ENCODE data around the gene EXOSC2. TPM values are rescaled to one million over a fixed set of nuclear protein-coding genes. Genes with fewer than 3 reads are reported as not detected.
A peak's percentile ranks its signal among the peaks of the same experiment; 100 is the strongest.

The EXOSC2 gene
- total and polyA plus RNA-seq, 2 of the 8 experiments (the other 6 are each of a cell fraction or from before 2014, with no cell fraction given): 47.8 to 93.6 TPM

- H3K18ac ChIP-seq (ENCODE audit: extremely low read depth, low read length): no peak overlapping the region
- POLR2A ChIA-PET (ENCODE audit: partially characterized antibody): interaction anchor here (0.6 kb wide), 2 partner anchors 29 to 261 kb away, joined by 3 read pairs; no protein-coding TSS in a partner anchor
- no peak overlapping the region for H3K4me2 ChIP-seq (ENCODE audit: insufficient read depth in 1 of 2, low read depth in 2 of 2, low read length in 2 of 2)
- no peak overlapping the region for H3K56ac ChIP-seq (replicated peaks; ENCODE audit: insufficient read length, low read depth, low read length)
- H4K8ac ChIP-seq (ENCODE audit: extremely low read depth, insufficient read depth, low read length): peak overlapping the region; percentile 79; the same call in 1 of the 2 replicates
- CTCF ChIA-PET (ENCODE audit: partially characterized antibody): interaction anchor here (0.7 to 6.7 kb wide), 4 partner anchors 9 to 204 kb away, joined by 3 to 42 read pairs (median 5); no protein-coding TSS in a partner anchor
- no peak overlapping the region for H2BK15ac ChIP-seq (ENCODE audit: low read length)
- no peak overlapping the region for H2AFZ ChIP-seq (ENCODE audit: low read length)
- no peak overlapping the region for H2BK12ac ChIP-seq (ENCODE audit: low read depth, low read length)
- H3K9ac ChIP-seq (replicated peaks in 1 of 4; ENCODE audit: extremely low read depth in 1 of 4, low read depth in 3 of 4, low read length in 3 of 4): no peak overlapping the region
- H4K20me1 ChIP-seq (replicated peaks in 1 of 2; ENCODE audit: control insufficient read depth in 1 of 2, insufficient read depth in 2 of 2, low read length in 2 of 2): peaks cover 0 to 2% of the 10 kb centered on the region in 2 experiments
- H3K79me2 ChIP-seq (ENCODE audit: control insufficient read depth in 1 of 2, insufficient read depth in 2 of 2, low read length in 2 of 2): no peaks in the 10 kb centered on the region
- no peak overlapping the region for H3K4me3 ChIP-seq (ENCODE audit: extremely low read depth in 1 of 4, insufficient read depth in 2 of 4, low read depth in 3 of 4, low read length in 4 of 4)
- no peaks in the 10 kb centered on the region for H3K79me1 ChIP-seq (ENCODE audit: low read depth, low read length)
- no peak overlapping the region for H3K27ac ChIP-seq (ENCODE audit: low read depth, low read length)
- no peak overlapping the region for H2BK120ac ChIP-seq (replicated peaks; ENCODE audit: low read depth, low read length)
- no peak overlapping the region for H4K91ac ChIP-seq (replicated peaks; ENCODE audit: insufficient read length, low read length)
- H3K23ac ChIP-seq (ENCODE audit: insufficient read length): no peak overlapping the region
- no peaks in the 10 kb centered on the region; the same call in 1 of the 2 replicates for H3K23me2 ChIP-seq (ENCODE audit: low read depth, low read length)
- no peaks in the 10 kb centered on the region for H3K36me3 ChIP-seq (ENCODE audit: control insufficient read depth in 2 of 4, insufficient read depth in 4 of 4, low read length in 3 of 4)
- no peaks in the 10 kb centered on the region for H3K4me1 ChIP-seq (replicated peaks in 1 of 4; ENCODE audit: control insufficient read depth in 3 of 4, insufficient read depth in 4 of 4, low read length in 3 of 4)
- 90% methylated on average over 18 of the region's 18 CpGs; no CpG with 5 or more reads in 1 of the 2 experiments for WGBS, 2 experiments (ENCODE audit: extremely low coverage in 1 of 2, insufficient coverage in 1 of 2, insufficient read length in 1 of 2, insufficient replicate concordance in 2 of 2, low coverage in 1 of 2, low lambda C conversion rate in 2 of 2, missing lambda C conversion rate in 1 of 2)
- no peak overlapping the region for H3K4ac ChIP-seq (replicated peaks; ENCODE audit: insufficient read length, low read depth, low read length)
- no peaks in the 10 kb centered on the region for H3K9me3 ChIP-seq (ENCODE audit: insufficient read depth in 2 of 2, low read depth in 1 of 2, low read length in 1 of 2)
- TF ChIP-seq TCF12 (IDR thresholded peaks at IDR 0.05; ENCODE audit: low read depth, low read length): no peak
- no peak for TF ChIP-seq SUZ12 (IDR thresholded peaks at IDR 0.05; ENCODE audit: low read length)
- no peak for TF ChIP-seq CTBP2 (IDR thresholded peaks at IDR 0.05; ENCODE audit: borderline replicate concordance, insufficient read depth, insufficient read length, low read length)
- no peak for TF ChIP-seq SIX5 (IDR thresholded peaks at IDR 0.05; ENCODE audit: low read depth, low read length)
- no peak for TF ChIP-seq GABPA (IDR thresholded peaks at IDR 0.05; ENCODE audit: borderline replicate concordance, insufficient read depth, low read length)
- no peak for TF ChIP-seq TBP (IDR thresholded peaks at IDR 0.05; ENCODE audit: low read depth, low read length)
- no peak for TF ChIP-seq TEAD4 (IDR thresholded peaks at IDR 0.05; ENCODE audit: low read depth, low read length)
- TF ChIP-seq GTF2F1 (IDR thresholded peaks at IDR 0.05; ENCODE audit: borderline replicate concordance, low read depth, low read length): no peak
- no peak for TF ChIP-seq BRCA1 (IDR thresholded peaks at IDR 0.05; ENCODE audit: low read depth, low read length)
- TF ChIP-seq YY1 (IDR thresholded peaks at IDR 0.05; ENCODE audit: low read depth, low read length): no peak
- no peak for TF ChIP-seq TAF7 (optimal IDR thresholded peaks at IDR 0.05; ENCODE audit: borderline replicate concordance, low read depth, low read length)
- no peak for TF ChIP-seq JUN (IDR thresholded peaks at IDR 0.05; ENCODE audit: low read depth, low read length)
- TF ChIP-seq RBBP5 (IDR thresholded peaks at IDR 0.05; ENCODE audit: borderline replicate concordance, low read depth, low read length): no peak
- no peak overlapping the region for H4K5ac ChIP-seq (ENCODE audit: insufficient read length, low read depth, low read length)
- H3K27me3 ChIP-seq (replicated peaks in 1 of 4; ENCODE audit: control insufficient read depth in 3 of 4, extremely low read depth in 1 of 4, insufficient read depth in 3 of 4, low read length in 3 of 4): peaks cover 2 to 17% (median 13%) of the 10 kb centered on the region in 4 experiments
- H3K14ac ChIP-seq (ENCODE audit: insufficient read length): no peak overlapping the region
- no peak for DNase-seq (ENCODE audit: low read depth in 1 of 2, low spot score in 2 of 2)
- no peak overlapping the region for H2BK20ac ChIP-seq (ENCODE audit: low read length)
- no peak overlapping the region for H2AK5ac ChIP-seq (ENCODE audit: low read depth, low read length)
- FAIRE-seq: no peak
- no peak overlapping the region for H2BK5ac ChIP-seq (ENCODE audit: low read depth, low read length)
These were observed 41.8 kb upstream of the EXOSC2 start for GRCh38 chr9:130651752-130652151.

Data from H1 (cell line).